K562 (cell line): Measurements from ENCODE around the gene ZBTB48. TPM values are rescaled to one million over a fixed set of nuclear protein-coding genes. Genes with fewer than 3 reads are reported as not detected.

ENCODE experiments used
- ATAC-seq: fragments of 200-7000 bp; cut with Tn5 transposase; 3 replicates; pipeline ENCODE4 v1.9.1; 2020; ENCODE audit warnings: moderate library complexity
- BruUV-seq: library from RNA; stranded (reverse); fragments of 400-500 nt; replicated peaks from 2 replicates; lab custom pipeline; 2021; lab: Mats Ljungman, UMichigan
- CTCF ChIA-PET: fragments of 300-600 bp; formaldehyde crosslinking; extraction: SDS; loops from one replicate; lab custom pipeline; 2021; ENCODE audit warnings: low intra/inter-chr PET ratio; lab: Yijun Ruan, JAX
- POLR2A ChIA-PET: fragments of 300-600, 350-650 bp; sonication (Branson Sonifier 250); formaldehyde crosslinking; extraction: SDS; loops from one replicate; lab custom pipeline; 2021; ENCODE audit warnings: antibody characterized with exemption, inconsistent platforms; lab: Yijun Ruan, JAX
- DNase-seq, 4 experiments: peaks; one replicate each; pipeline versions ENCODE4 v3.0.0 to v3.0.0-alpha.2; 2011 to 2018; ENCODE audit warnings: low spot score in 3 of 4, mixed read lengths in 3 of 4; ENCODE audit errors: extremely low read depth in 1 of 4
- FAIRE-seq: peaks from 2 replicates; lab custom pipeline; 2011; peaks lifted over from hg19 to GRCh38; lab: Jason Lieb, UNC
- H2AFZ ChIP-seq: 2 replicates; pipeline ENCODE4 v1.6.0; 2011; ENCODE audit warnings: low read depth, low read length, control low read depth, inconsistent platforms
- H3K27ac ChIP-seq: fragments of 200-600 bp; 3 replicates; pipeline ENCODE4 v1.8.0; 2011; ENCODE audit warnings: low read depth, mild to moderate bottlenecking, control low read depth, inconsistent platforms, low read length, moderate library complexity, mixed read lengths; ENCODE audit errors: extremely low read depth
- H3K27me3 ChIP-seq, 2 experiments: fragments of 300-600 bp in 1 of 2; 2 replicates in 1 of 2; 3 replicates in 1 of 2; pipeline versions ENCODE4 v1.6.0 to v1.8.0; 2011; ENCODE audit warnings: inconsistent platforms in 2 of 2, low read length in 2 of 2, mild to moderate bottlenecking in 1 of 2, mixed read lengths in 1 of 2, moderate library complexity in 1 of 2; ENCODE audit not compliant: control insufficient read depth in 2 of 2, insufficient read depth in 2 of 2
- H3K36me3 ChIP-seq: fragments of 300-600 bp; 3 replicates; pipeline ENCODE4 v1.8.0; 2011; ENCODE audit warnings: mild to moderate bottlenecking, low read length, inconsistent platforms; ENCODE audit not compliant: control insufficient read depth, insufficient read depth
- H3K4me1 ChIP-seq, 2 experiments: fragments of 200-600 bp in 1 of 2; replicated peaks in 1 of 2; 2 replicates in 1 of 2; 3 replicates in 1 of 2; pipeline versions ENCODE4 v1.5.1 to v1.8.0; 2011; ENCODE audit warnings: inconsistent platforms in 2 of 2, low read length in 2 of 2, mild to moderate bottlenecking in 1 of 2, mixed read lengths in 1 of 2, moderate library complexity in 1 of 2; ENCODE audit not compliant: control insufficient read depth in 2 of 2, insufficient read depth in 2 of 2
- H3K4me2 ChIP-seq: 2 replicates; pipeline ENCODE4 v1.6.1; 2011; ENCODE audit warnings: low read length, control low read depth, inconsistent platforms, mixed read lengths; ENCODE audit not compliant: insufficient read depth
- H3K4me3 ChIP-seq: fragments of 200-600 bp; sonication (generic), shearing (Covaris generic); 2 replicates; pipeline ENCODE4 v1.5.1; 2016; ENCODE audit warnings: control low read depth, inconsistent platforms
- H3K79me2 ChIP-seq: fragments of 200-600 bp; 3 replicates; pipeline ENCODE4 v1.8.0; 2011; ENCODE audit warnings: low read length, inconsistent platforms; ENCODE audit not compliant: control insufficient read depth, insufficient read depth
- H3K9ac ChIP-seq, 2 experiments: 2 replicates each; pipeline versions ENCODE4 v1.6.0 to v1.6.1; 2011; ENCODE audit warnings: low read depth in 2 of 2, low read length in 2 of 2, control low read depth in 1 of 2, inconsistent platforms in 1 of 2, mild to moderate bottlenecking in 1 of 2, mixed read lengths in 1 of 2; ENCODE audit not compliant: insufficient read depth in 1 of 2
- H3K9me1 ChIP-seq: one replicate; pipeline ENCODE4 v1.6.0; 2011; ENCODE audit warnings: inconsistent platforms, mild to moderate bottlenecking, low read length, moderate library complexity; ENCODE audit not compliant: control insufficient read depth, insufficient read depth
- H3K9me3 ChIP-seq: replicated peaks from 2 replicates; pipeline ENCODE4 v1.5.1; 2011; ENCODE audit warnings: low read depth, low read length, inconsistent platforms; ENCODE audit not compliant: control insufficient read depth, insufficient read depth
- H4K20me1 ChIP-seq: replicated peaks from 2 replicates; pipeline ENCODE4 v1.6.1; 2011; ENCODE audit warnings: low read length, inconsistent platforms, mixed read lengths; ENCODE audit not compliant: control insufficient read depth, insufficient read depth
- CBX2 ChIP-seq: fragments of 200-600 bp; sonication (generic); IDR thresholded peaks from one replicate; pipeline ENCODE4 v1.6.1; 2012; ENCODE audit warnings: mild to moderate bottlenecking, low read length, inconsistent platforms; ENCODE audit not compliant: insufficient read depth, poor library complexity, severe bottlenecking
- E4F1 ChIP-seq: fragments of 250-450 bp; sonication (Bioruptor Pico); IDR thresholded peaks from 2 replicates; pipeline ENCODE4 v1.5.0; 2021; ENCODE audit warnings: mild to moderate bottlenecking, borderline replicate concordance
- FOXJ2 ChIP-seq: fragments of 200-800 bp; sonication (Bioruptor generic); IDR thresholded peaks from 2 replicates; pipeline ENCODE4 v1.6.1; 2016; ENCODE audit warnings: missing genetic modification characterization, missing compliant biosample characterization
- FOXP1 ChIP-seq: sonication (generic); formaldehyde crosslinking; IDR thresholded peaks from 2 replicates; pipeline ENCODE4 v1.8.0; 2022; ENCODE audit warnings: mild to moderate bottlenecking, missing genetic modification reagents
- KLF1 ChIP-seq: fragments of 450-650 bp; IDR thresholded peaks from 2 replicates; pipeline ENCODE4 v1.6.1; 2016; ENCODE audit warnings: missing genetic modification characterization, missing compliant biosample characterization
- SETDB1 ChIP-seq: IDR thresholded peaks from one replicate; pipeline ENCODE4 v1.6.1; 2012; ENCODE audit warnings: low read length, control low read depth, inconsistent platforms
- TAF15 ChIP-seq: fragments of 200-400 bp; formaldehyde crosslinking; IDR thresholded peaks from 2 replicates; pipeline ENCODE4 v1.6.1; 2017; ENCODE audit warnings: mild to moderate bottlenecking, low read depth, low read length, moderate library complexity
- TAF7 ChIP-seq: fragments of 450-650 bp; IDR thresholded peaks from 2 replicates; pipeline ENCODE4 v1.6.1; 2016; ENCODE audit warnings: missing genetic modification characterization, missing compliant biosample characterization
- TEAD4 ChIP-seq, 2 experiments: sonication (generic) in 1 of 2; formaldehyde crosslinking in 1 of 2; IDR thresholded peaks; 2 replicates each; pipeline versions ENCODE4 v1.6.1 to v1.8.0; 2012 to 2022; ENCODE audit warnings: borderline replicate concordance in 1 of 2, inconsistent platforms in 1 of 2, low read length in 1 of 2, mild to moderate bottlenecking in 1 of 2, missing genetic modification reagents in 1 of 2
- TSHZ1 ChIP-seq: fragments of 250-450 bp; sonication (Bioruptor Pico); IDR thresholded peaks from 2 replicates; pipeline ENCODE4 v1.4.0; 2020; ENCODE audit warnings: mild to moderate bottlenecking, moderate library complexity
- ZNF12 ChIP-seq: sonication (generic); formaldehyde crosslinking; IDR thresholded peaks from 2 replicates; pipeline ENCODE4 v1.4.0; 2020; ENCODE audit warnings: mild to moderate bottlenecking, missing genetic modification reagents
- WGBS: fragments of 100-300 bp; shearing (Covaris generic); methylation state at CpG from one replicate; pipeline ENCODE4 v1.1.6; 2016; ENCODE audit warnings: low coverage, mixed read lengths; ENCODE audit not compliant: insufficient coverage; ENCODE audit errors: missing lambda C conversion rate; 5-methylcytosine and 5-hydroxymethylcytosine counted together
- in situ Hi-C: fragments of 300-500 bp; cut with MboI; formaldehyde crosslinking; loops from 4 replicates; pipeline ENCODE4 v1.15.0; 2018; ENCODE audit warnings: inconsistent platforms, mixed read lengths
- intact Hi-C: fragments of 100-400 bp; cut with micrococcal nuclease; formaldehyde crosslinking; loops from 2 replicates; pipeline ENCODE4 v1.14.2; 2022
- polyA plus RNA-seq, 8 experiments: library from polyadenylated mRNA; depleted of rRNA in 4 of 8; stranded (reverse) in 5 of 8; unstranded in 3 of 8; fragments of >200 nt; fragmentation: Nextera tagmentation in 2 of 8; fragmentation: Illumina TruSeq in 1 of 8; extraction: Ambion mirVana in 2 of 8; extraction: Trizol in 1 of 8; gene quantifications; 2 replicates each; pipeline versions ENCODE4 v1.2.1 to v1.2.3, GENCODE V29; 2011 to 2014; ENCODE audit warnings: inconsistent platforms in 1 of 8, missing spikeins in 1 of 8
- total RNA-seq, 7 experiments: library from RNA; depleted of rRNA in 6 of 7; stranded (reverse); fragments of >200 nt in 6 of 7; fragmentation: Illumina TruSeq in 2 of 7; extraction: Trizol in 2 of 7; gene quantifications; 2 replicates each; pipeline versions ENCODE4 v1.2.1 to v1.2.3, GENCODE V29; 2011 to 2021; ENCODE audit warnings: low replicate concordance in 1 of 7
- TF ChIP-seq, protein P1 (sequence below): fragments of 250-450 bp; sonication (Bioruptor Pico); IDR thresholded peaks from 2 replicates; pipeline ENCODE4 v1.9.0; 2021; ENCODE audit warnings: mild to moderate bottlenecking, inconsistent platforms

ZBTB48 gene
- total and polyA plus RNA-seq, 9 of the 15 experiments (the other 6 are each of a cell fraction or from before 2014, with no cell fraction given) = 1.9 to 66.9 (median 29.5) TPM

DNA sequence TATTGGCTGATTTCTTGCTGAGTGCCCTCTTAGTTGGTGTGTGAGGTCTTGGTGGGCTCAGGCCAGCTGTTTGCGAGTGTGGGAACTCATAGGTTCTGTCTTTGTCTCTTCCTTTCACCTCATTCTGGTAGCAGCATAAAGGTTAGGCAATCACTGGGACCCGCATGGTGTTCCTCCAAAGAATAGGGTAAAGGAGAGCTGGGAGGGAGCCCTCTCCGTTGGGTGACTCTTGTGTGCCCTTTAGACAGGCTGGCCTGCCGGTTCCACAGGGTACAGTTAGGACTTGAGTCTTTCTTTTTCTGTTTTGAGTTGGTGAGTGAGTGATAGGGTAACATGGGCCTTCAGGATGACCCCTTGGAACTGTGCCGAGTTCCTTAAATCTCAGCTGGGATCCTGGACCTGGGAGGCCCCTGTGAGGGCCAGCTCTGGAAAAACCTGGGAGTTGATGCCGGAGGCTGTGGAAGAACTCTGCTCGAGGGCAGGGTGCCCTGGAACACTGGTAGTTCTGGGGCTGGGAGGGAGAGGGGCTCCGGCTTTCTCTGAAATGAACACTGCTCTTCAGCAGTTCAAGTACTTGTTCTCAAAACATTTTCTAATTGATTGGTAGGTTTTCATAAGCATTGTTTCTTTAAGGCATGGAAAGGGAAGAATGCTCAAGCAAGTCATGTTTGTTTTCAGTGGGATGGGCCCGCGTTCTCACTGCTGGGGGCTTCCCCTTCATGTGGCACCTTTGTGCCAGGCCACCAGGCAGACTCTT lies 42.8 kb downstream of the ZBTB48 start:
- H3K9ac ChIP-seq = 0 out of 4 replicates have a peak overlapping the region, but pooled peaks of 1 of the 2 experiments have one; percentile 9
- H2AFZ ChIP-seq = no peak overlapping the region
- in situ Hi-C loops = no loop called here
- ChIA-PET POLR2A (interaction anchor here (0.7 to 5.1 kb wide), 7 partner anchors 9 to 1076 kb away, joined by 3 to 36 read pairs (median 4); partner anchors contain the start of gene KLHL21), CTCF (interaction anchor here (0.7 kb wide), 1 partner anchor 68 kb away, joined by 3 read pairs; the partner anchor contains the start of gene TAS1R1)
- no peak overlapping the region for H3K4me2 ChIP-seq
- no peak for FAIRE-seq
- no peak overlapping the region for H3K27ac ChIP-seq
- peaks cover 78% of the 10 kb centered on the region for H3K79me2 ChIP-seq
- H3K27me3 ChIP-seq = no peaks in the 10 kb centered on the region
- BruUV-seq = no TSS peak
- ATAC-seq = no peak
- peaks cover 80% of the 10 kb centered on the region for H3K36me3 ChIP-seq
- no peak for DNase-seq
- H4K20me1 ChIP-seq = peaks cover 24% of the 10 kb centered on the region; the same call in 1 of the 2 replicates
- 92% methylated on average over 10 of the region's 10 CpGs for WGBS
- no peaks in the 10 kb centered on the region for H3K9me3 ChIP-seq
- peaks cover 3% of the 10 kb centered on the region for H3K9me1 ChIP-seq
- peaks cover 12 to 31% of the 10 kb centered on the region in 2 experiments; a peak in 4 of 5 replicates for H3K4me1 ChIP-seq
- no peak overlapping the region for H3K4me3 ChIP-seq
- intact Hi-C loops = no loop called here
- TF ChIP-seq CBX2 (no peak), ZNF12 (CRISPR knock-in tag) (no peak), FOXJ2 (no peak), FOXP1 (no peak), TAF15 (no peak), E4F1 (CRISPR knock-in tag) (no peak), TEAD4 (IDR thresholded peaks at IDR 0.05; ENCODE audit: low read length) (no peak), TEAD4 (CRISPR knock-in tag; IDR thresholded peaks at IDR 0.05; ENCODE audit: borderline replicate concordance) (no peak), SETDB1 (no peak), TSHZ1 (no peak), KLF1 (tag) (no peak), TAF7 (tag) (no peak)
- TF ChIP-seq, protein P1, sequence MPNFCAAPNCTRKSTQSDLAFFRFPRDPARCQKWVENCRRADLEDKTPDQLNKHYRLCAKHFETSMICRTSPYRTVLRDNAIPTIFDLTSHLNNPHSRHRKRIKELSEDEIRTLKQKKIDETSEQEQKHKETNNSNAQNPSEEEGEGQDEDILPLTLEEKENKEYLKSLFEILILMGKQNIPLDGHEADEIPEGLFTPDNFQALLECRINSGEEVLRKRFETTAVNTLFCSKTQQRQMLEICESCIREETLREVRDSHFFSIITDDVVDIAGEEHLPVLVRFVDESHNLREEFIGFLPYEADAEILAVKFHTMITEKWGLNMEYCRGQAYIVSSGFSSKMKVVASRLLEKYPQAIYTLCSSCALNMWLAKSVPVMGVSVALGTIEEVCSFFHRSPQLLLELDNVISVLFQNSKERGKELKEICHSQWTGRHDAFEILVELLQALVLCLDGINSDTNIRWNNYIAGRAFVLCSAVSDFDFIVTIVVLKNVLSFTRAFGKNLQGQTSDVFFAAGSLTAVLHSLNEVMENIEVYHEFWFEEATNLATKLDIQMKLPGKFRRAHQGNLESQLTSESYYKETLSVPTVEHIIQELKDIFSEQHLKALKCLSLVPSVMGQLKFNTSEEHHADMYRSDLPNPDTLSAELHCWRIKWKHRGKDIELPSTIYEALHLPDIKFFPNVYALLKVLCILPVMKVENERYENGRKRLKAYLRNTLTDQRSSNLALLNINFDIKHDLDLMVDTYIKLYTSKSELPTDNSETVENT (CRISPR knock-in tag) = no peak
